Measurements from ENCODE around the gene GLI3.

GLI3 gene

DNA sequence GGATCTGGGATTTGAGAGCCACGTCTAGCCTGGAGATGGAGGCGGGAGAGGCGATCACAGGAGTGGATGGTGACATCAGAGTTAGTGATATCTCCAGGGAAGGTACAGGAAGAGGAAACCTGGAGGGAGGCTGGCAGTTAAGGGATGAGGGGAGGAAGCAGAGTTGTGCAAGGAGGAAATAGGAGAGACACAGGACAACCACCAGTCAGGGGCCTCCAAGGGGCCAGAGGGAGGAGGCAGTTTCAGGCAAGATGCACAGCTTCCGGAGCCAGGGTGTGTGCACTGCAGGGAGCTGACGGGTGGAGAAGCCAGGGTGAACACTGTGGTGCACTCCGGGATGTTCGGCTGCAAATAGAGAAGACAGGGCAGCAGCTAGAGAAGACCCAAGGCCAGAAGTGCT lies 141.2 kb downstream of the GLI3 start:
- Histone ChIP-seq H3K27ac (ENCODE audit: insufficient read depth, low read length, poor library complexity, severe bottlenecking) (no peak overlapping the region), H3K4me3 (ENCODE audit: insufficient read depth, low read depth, low read length, poor library complexity, severe bottlenecking) (no peak overlapping the region), H3K36me3 (ENCODE audit: control insufficient read depth, insufficient read depth, low read length) (no peaks in the 10 kb centered on the region), H3K4me1 (ENCODE audit: control insufficient read depth, insufficient read depth, low read length, poor library complexity, severe bottlenecking) (no peaks in the 10 kb centered on the region), H3K9me3 (ENCODE audit: control insufficient read depth, low read length) (no peaks in the 10 kb centered on the region), H3K27me3 (replicated peaks; ENCODE audit: control insufficient read depth, insufficient read depth, low read length, poor library complexity, severe bottlenecking) (no peaks in the 10 kb centered on the region)
- no peak for DNase-seq

DNA sequence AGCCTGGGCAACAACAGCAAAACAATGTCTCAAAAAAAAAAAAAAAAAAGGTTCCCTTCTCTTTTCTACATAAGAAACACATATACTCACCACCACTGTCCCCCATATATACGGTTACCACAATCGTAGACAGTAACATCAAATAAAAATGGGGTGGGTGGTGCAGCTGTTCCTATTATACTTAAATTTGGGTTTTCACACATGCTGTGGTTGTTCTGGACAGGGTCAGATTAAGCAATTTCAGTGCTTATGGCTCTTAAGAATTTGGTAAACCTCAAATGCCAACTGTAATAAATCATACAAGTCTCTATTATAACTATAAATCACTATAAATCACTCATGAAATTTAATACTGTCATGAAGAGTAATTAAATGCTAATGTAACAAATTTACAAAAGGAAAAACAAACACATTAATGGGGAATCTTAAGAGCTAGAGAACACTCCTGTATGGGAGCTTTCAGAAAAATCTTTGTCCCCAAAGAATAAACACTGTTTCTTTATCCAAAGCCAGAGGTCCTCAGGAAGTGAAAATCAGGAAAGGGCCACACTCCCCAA lies 143.6 kb downstream of the GLI3 start:
- no peak for DNase-seq

DNA sequence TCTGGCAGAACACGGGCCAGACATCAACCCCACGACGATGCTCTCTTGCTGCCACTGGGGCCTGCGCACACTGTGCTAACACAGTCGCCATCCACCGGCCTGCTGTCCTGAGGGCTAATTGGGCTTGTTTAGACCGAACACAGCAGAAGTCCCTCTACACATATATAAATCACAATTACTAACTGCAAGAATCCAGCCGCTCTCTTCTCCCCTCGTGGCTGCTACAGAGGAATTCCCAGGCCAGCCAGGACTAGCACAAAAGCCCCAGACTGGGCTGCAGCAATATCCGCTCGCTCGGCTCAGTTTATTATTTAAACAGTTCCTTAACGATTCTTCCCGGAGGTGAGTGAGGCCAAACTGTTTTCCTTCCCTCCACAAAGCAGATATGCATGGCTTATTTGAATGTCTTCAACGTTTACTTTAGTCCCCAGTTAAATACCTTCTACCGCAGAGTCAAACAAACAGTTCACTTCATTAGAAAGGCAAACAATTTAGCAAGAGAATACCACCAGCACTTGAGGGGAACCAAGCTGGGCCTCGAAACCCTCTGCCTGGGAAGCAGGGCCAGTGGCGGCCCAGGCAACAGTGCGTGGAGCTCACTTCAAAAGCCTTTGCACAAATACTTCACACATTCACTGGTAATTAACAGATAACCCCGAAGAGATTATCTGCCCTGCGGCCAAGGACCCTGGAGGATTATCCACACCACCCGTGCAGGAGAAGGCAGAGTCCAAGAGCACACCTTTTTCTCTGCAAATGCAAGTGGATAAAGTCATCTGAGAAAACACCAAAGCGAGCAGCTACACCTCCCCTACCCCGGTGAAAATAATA lies 145.3 kb downstream of the GLI3 start:
- DNase-seq, result no peak
- Histone ChIP-seq H3K27me3 (replicated peaks; ENCODE audit: control insufficient read depth, insufficient read depth, low read length, poor library complexity, severe bottlenecking) (no peaks in the 10 kb centered on the region), H3K4me3 (ENCODE audit: insufficient read depth, low read depth, low read length, poor library complexity, severe bottlenecking) (no peak overlapping the region), H3K9me3 (ENCODE audit: control insufficient read depth, low read length) (no peaks in the 10 kb centered on the region), H3K4me1 (ENCODE audit: control insufficient read depth, insufficient read depth, low read length, poor library complexity, severe bottlenecking) (no peaks in the 10 kb centered on the region), H3K27ac (ENCODE audit: insufficient read depth, low read length, poor library complexity, severe bottlenecking) (no peak overlapping the region), H3K36me3 (ENCODE audit: control insufficient read depth, insufficient read depth, low read length) (no peaks in the 10 kb centered on the region)

More for the DNA sequence above, 143.6 kb downstream of the GLI3 start:
- no peaks in the 10 kb centered on the region for H3K9me3 ChIP-seq (ENCODE audit: control insufficient read depth, low read length)
- no peaks in the 10 kb centered on the region for H3K4me1 ChIP-seq (ENCODE audit: control insufficient read depth, insufficient read depth, low read length, poor library complexity, severe bottlenecking)
- no peak overlapping the region for H3K4me3 ChIP-seq (ENCODE audit: insufficient read depth, low read depth, low read length, poor library complexity, severe bottlenecking)
- H3K27ac ChIP-seq (ENCODE audit: insufficient read depth, low read length, poor library complexity, severe bottlenecking), result no peak overlapping the region
- H3K27me3 ChIP-seq (replicated peaks; ENCODE audit: control insufficient read depth, insufficient read depth, low read length, poor library complexity, severe bottlenecking), result no peaks in the 10 kb centered on the region
- H3K36me3 ChIP-seq (ENCODE audit: control insufficient read depth, insufficient read depth, low read length), result no peaks in the 10 kb centered on the region

DNA sequence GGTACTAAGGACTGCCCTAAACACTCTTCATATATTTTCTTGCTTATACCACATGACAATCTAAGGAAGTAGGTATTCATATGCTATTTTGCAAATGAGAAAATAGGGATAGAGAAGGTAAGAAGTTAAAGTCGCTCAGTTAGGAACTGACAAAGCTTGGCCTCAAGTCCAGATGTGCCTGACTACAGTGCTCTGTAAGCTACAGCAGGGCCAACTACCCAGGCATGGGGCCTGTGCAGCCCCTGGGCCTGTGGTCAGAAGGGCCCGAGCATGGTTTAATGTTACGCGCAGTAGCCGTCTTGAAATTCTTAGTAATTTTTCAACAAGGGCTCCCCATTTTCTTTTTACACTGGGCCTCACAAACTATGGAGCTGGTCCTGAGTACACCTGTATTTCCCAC lies 146.2 kb downstream of the GLI3 start:
- no peak overlapping the region for H3K27ac ChIP-seq (ENCODE audit: insufficient read depth, low read length, poor library complexity, severe bottlenecking)
- no peaks in the 10 kb centered on the region for H3K36me3 ChIP-seq (ENCODE audit: control insufficient read depth, insufficient read depth, low read length)
- no peaks in the 10 kb centered on the region for H3K9me3 ChIP-seq (ENCODE audit: control insufficient read depth, low read length)
- no peak for DNase-seq
- no peaks in the 10 kb centered on the region for H3K4me1 ChIP-seq (ENCODE audit: control insufficient read depth, insufficient read depth, low read length, poor library complexity, severe bottlenecking)
- no peak overlapping the region for H3K4me3 ChIP-seq (ENCODE audit: insufficient read depth, low read depth, low read length, poor library complexity, severe bottlenecking)
- H3K27me3 ChIP-seq (replicated peaks; ENCODE audit: control insufficient read depth, insufficient read depth, low read length, poor library complexity, severe bottlenecking), result no peaks in the 10 kb centered on the region

DNA sequence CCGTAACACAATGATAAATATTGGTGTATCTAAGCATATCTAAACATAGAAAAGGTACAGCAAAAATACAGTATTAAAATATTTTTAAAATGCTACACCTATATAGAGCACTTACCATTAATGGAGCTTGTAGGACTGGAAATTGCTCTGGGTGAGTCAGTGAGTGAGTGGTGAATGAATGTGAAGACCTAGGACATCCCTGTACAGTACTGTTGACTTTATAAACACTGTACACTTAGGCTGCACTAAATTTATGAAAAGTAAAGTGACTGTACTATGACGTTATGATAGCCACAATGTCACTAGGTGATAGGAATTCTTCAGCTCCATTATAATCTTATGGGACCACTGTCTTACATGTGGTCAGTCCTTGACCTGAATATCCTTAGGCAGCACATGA lies 147.0 kb downstream of the GLI3 start:
- H3K27ac ChIP-seq (ENCODE audit: insufficient read depth, low read length, poor library complexity, severe bottlenecking), result no peak overlapping the region
- no peaks in the 10 kb centered on the region for H3K36me3 ChIP-seq (ENCODE audit: control insufficient read depth, insufficient read depth, low read length)
- no peaks in the 10 kb centered on the region for H3K27me3 ChIP-seq (replicated peaks; ENCODE audit: control insufficient read depth, insufficient read depth, low read length, poor library complexity, severe bottlenecking)
- H3K9me3 ChIP-seq (ENCODE audit: control insufficient read depth, low read length), result no peaks in the 10 kb centered on the region
- H3K4me1 ChIP-seq (ENCODE audit: control insufficient read depth, insufficient read depth, low read length, poor library complexity, severe bottlenecking), result no peaks in the 10 kb centered on the region
- DNase-seq, result no peak
- H3K4me3 ChIP-seq (ENCODE audit: insufficient read depth, low read depth, low read length, poor library complexity, severe bottlenecking), result no peak overlapping the region

DNA sequence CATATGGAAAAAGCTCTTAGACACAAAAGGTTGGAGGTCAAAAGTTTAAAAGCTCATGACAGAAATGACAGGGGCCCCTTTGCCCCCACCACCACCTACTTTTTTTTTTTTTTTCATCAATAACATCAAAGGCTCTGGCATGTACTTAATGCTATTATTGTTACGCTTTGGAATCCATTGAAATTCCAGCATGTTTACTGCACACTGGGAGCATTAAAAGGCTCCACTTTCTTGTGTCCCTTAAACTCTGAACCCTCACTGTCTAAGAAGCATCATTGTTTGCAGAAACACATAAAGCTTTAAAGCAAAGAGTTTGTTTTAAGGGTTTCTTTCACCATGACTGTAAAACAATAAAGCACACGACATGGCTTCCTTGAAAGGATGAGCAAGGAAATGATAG lies 149.4 kb downstream of the GLI3 start:
- Histone ChIP-seq H3K27me3 (replicated peaks; ENCODE audit: control insufficient read depth, insufficient read depth, low read length, poor library complexity, severe bottlenecking) (no peaks in the 10 kb centered on the region), H3K9me3 (ENCODE audit: control insufficient read depth, low read length) (no peaks in the 10 kb centered on the region), H3K4me1 (ENCODE audit: control insufficient read depth, insufficient read depth, low read length, poor library complexity, severe bottlenecking) (no peaks in the 10 kb centered on the region), H3K4me3 (ENCODE audit: insufficient read depth, low read depth, low read length, poor library complexity, severe bottlenecking) (no peak overlapping the region), H3K36me3 (ENCODE audit: control insufficient read depth, insufficient read depth, low read length) (no peaks in the 10 kb centered on the region), H3K27ac (ENCODE audit: insufficient read depth, low read length, poor library complexity, severe bottlenecking) (no peak overlapping the region)
- DNase-seq, result no peak

DNA sequence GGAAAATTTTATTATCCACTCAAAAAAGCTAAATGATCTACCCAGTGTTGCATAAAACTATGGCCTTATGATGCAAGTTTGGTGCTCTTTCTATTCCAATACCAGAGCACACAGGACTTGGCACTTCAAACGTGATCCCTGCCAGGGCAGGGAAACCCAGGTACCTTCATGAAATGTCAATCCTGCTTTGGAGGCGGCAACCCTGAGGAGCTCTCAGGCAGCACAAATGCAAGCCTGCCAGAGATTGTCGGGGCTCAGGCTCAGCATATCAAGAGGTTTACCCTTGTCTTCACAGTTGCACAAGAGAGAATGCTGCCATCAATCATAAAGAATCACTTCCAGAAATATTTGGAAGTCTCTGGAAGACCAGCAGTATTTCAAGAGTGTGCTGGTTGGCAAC lies 151.5 kb downstream of the GLI3 start:
- DNase-seq, result no peak
- H3K27ac ChIP-seq (ENCODE audit: insufficient read depth, low read length, poor library complexity, severe bottlenecking), result no peak overlapping the region
- H3K36me3 ChIP-seq (ENCODE audit: control insufficient read depth, insufficient read depth, low read length), result no peaks in the 10 kb centered on the region
- no peaks in the 10 kb centered on the region for H3K27me3 ChIP-seq (replicated peaks; ENCODE audit: control insufficient read depth, insufficient read depth, low read length, poor library complexity, severe bottlenecking)
- H3K4me1 ChIP-seq (ENCODE audit: control insufficient read depth, insufficient read depth, low read length, poor library complexity, severe bottlenecking), result no peaks in the 10 kb centered on the region
- no peaks in the 10 kb centered on the region for H3K9me3 ChIP-seq (ENCODE audit: control insufficient read depth, low read length)
- no peak overlapping the region for H3K4me3 ChIP-seq (ENCODE audit: insufficient read depth, low read depth, low read length, poor library complexity, severe bottlenecking)

DNA sequence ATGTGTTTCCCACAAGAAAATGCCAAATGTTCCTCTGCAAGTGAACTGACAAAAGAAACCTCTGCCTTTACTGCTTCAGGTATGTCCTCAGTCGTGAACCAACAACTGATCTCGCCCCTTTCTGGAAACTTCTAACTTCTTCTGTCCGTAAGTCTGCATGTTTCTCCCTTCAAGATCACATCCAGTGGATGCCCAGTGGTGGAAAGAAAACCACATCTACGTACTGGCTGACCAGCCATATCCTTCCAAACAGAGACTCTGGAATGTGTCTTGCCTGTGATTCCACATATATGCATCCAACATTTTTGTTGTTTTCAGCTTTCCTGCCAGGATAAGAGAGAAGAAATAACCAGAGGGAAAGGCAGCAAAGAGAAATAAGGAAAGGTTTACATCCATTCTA lies 152.7 kb downstream of the GLI3 start:
- Histone ChIP-seq H3K27ac (ENCODE audit: insufficient read depth, low read length, poor library complexity, severe bottlenecking) (no peak overlapping the region), H3K4me1 (ENCODE audit: control insufficient read depth, insufficient read depth, low read length, poor library complexity, severe bottlenecking) (no peaks in the 10 kb centered on the region), H3K9me3 (ENCODE audit: control insufficient read depth, low read length) (no peaks in the 10 kb centered on the region), H3K36me3 (ENCODE audit: control insufficient read depth, insufficient read depth, low read length) (no peaks in the 10 kb centered on the region), H3K4me3 (ENCODE audit: insufficient read depth, low read depth, low read length, poor library complexity, severe bottlenecking) (no peak overlapping the region), H3K27me3 (replicated peaks; ENCODE audit: control insufficient read depth, insufficient read depth, low read length, poor library complexity, severe bottlenecking) (no peaks in the 10 kb centered on the region)
- no peak for DNase-seq

DNA sequence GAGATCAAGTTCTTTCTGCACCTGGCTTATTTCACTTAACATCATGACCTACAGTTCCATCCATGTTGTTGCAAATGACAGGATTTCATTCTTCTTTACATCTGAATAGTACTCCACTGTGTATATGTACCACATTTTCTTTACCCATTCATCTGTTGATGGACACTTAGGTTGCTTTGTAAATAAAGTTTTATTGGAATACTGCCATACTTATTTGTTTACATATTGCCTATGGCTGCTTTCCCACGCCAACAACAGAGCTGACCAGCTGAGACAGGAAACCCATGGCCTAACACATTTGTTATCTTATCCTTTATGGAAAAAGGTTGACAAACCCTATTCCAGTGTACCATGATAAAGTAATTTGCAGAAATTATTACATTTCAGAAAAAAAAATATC lies 153.7 kb downstream of the GLI3 start:
- Histone ChIP-seq H3K36me3 (ENCODE audit: control insufficient read depth, insufficient read depth, low read length) (no peaks in the 10 kb centered on the region), H3K9me3 (ENCODE audit: control insufficient read depth, low read length) (no peaks in the 10 kb centered on the region), H3K27me3 (replicated peaks; ENCODE audit: control insufficient read depth, insufficient read depth, low read length, poor library complexity, severe bottlenecking) (no peaks in the 10 kb centered on the region), H3K27ac (ENCODE audit: insufficient read depth, low read length, poor library complexity, severe bottlenecking) (no peak overlapping the region), H3K4me1 (ENCODE audit: control insufficient read depth, insufficient read depth, low read length, poor library complexity, severe bottlenecking) (no peaks in the 10 kb centered on the region), H3K4me3 (ENCODE audit: insufficient read depth, low read depth, low read length, poor library complexity, severe bottlenecking) (no peak overlapping the region)
- DNase-seq, result no peak

DNA sequence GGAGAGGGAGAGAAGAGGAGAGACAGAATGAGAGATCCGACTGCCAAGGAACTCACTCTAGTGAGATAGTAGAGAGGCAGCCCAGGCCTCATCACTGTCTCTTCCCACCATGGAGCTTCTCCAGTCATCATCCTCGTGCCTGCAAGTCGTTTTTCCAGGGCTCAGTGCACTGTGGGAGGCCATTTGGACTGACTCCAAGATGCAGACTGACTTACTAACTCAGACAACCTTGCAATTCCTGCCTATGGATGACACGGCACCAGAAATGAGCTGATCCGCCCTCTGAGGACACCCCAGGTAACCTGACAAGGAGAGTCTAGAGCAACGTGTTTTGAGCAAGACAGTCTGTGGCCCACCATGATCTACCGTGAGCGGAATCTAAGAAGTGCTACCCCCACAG lies 154.9 kb downstream of the GLI3 start:
- H3K4me1 ChIP-seq (ENCODE audit: control insufficient read depth, insufficient read depth, low read length, poor library complexity, severe bottlenecking), result no peaks in the 10 kb centered on the region
- H3K9me3 ChIP-seq (ENCODE audit: control insufficient read depth, low read length), result no peaks in the 10 kb centered on the region
- no peak overlapping the region for H3K27ac ChIP-seq (ENCODE audit: insufficient read depth, low read length, poor library complexity, severe bottlenecking)
- no peak for DNase-seq
- H3K27me3 ChIP-seq (replicated peaks; ENCODE audit: control insufficient read depth, insufficient read depth, low read length, poor library complexity, severe bottlenecking), result no peaks in the 10 kb centered on the region
- H3K36me3 ChIP-seq (ENCODE audit: control insufficient read depth, insufficient read depth, low read length), result no peaks in the 10 kb centered on the region
- no peak overlapping the region for H3K4me3 ChIP-seq (ENCODE audit: insufficient read depth, low read depth, low read length, poor library complexity, severe bottlenecking)
